B cell (primary cell): ENCODE results near the gene ACSM6. TPM values are rescaled to one million over a fixed set of nuclear protein-coding genes. Genes with fewer than 3 reads are reported as not detected.
"Not testable (repeated sequence)": the region's sequence is repeated elsewhere in the genome, so short reads cannot be mapped to it uniquely, and the experiment has no call there.

ENCODE experiments used
- ATAC-seq: fragments of 200-7000 bp; cut with Tn5 transposase; one replicate; pipeline ENCODE4 v1.10.0; 2021; ENCODE audit warnings: low read depth, mild to moderate bottlenecking, moderate number of reproducible peaks, moderate library complexity
- CTCF ChIA-PET: fragments of 350-600 bp; sonication (Branson Sonifier 250); formaldehyde crosslinking; loops from one replicate; lab custom pipeline; 2021; ENCODE audit warnings: antibody characterized with exemption, inconsistent platforms; lab: Charles Lee
- POLR2A ChIA-PET: fragments of 350-600 bp; sonication (Branson Sonifier 250); formaldehyde crosslinking; loops from one replicate; lab custom pipeline; 2021; ENCODE audit warnings: antibody characterized with exemption; lab: Charles Lee
- DNase-seq: peaks from one replicate; pipeline ENCODE4 v3.0.0; 2013
- H2AFZ ChIP-seq: 2 replicates; pipeline ENCODE4 v1.6.1; 2012; ENCODE audit warnings: mild to moderate bottlenecking, low read depth, low read length; ENCODE audit not compliant: insufficient read depth, poor library complexity, severe bottlenecking
- H3K27ac ChIP-seq, 2 donors: 1 replicate in 1 of 2; 2 replicates in 1 of 2; pipeline ENCODE4 v1.5.1; 2012 to 2013; ENCODE audit warnings: low read length in 2 of 2, mild to moderate bottlenecking in 2 of 2, moderate library complexity in 1 of 2
- H3K27me3 ChIP-seq, 4 experiments: fragments of 200-600 bp in 1 of 4; sonication (generic) in 1 of 4; replicated peaks in 1 of 4; 1 replicate in 2 of 4; 2 replicates in 2 of 4; pipeline versions ENCODE4 v1.6.1 to v1.7.0; 2013 to 2016; ENCODE audit warnings: low read length in 3 of 4, mild to moderate bottlenecking in 2 of 4, mixed read lengths in 1 of 4, moderate library complexity in 1 of 4; ENCODE audit not compliant: insufficient read depth in 4 of 4, control insufficient read depth in 3 of 4; ENCODE audit errors: control extremely low read depth in 1 of 4
- H3K36me3 ChIP-seq, 2 experiments: replicated peaks in 1 of 2; 1 replicate in 1 of 2; 2 replicates in 1 of 2; pipeline versions ENCODE4 v1.6.1 to v1.7.1; 2013; ENCODE audit warnings: low read length in 1 of 2; ENCODE audit not compliant: insufficient read depth in 2 of 2, control insufficient read depth in 1 of 2; ENCODE audit errors: control extremely low read depth in 1 of 2, extremely low read depth in 1 of 2
- H3K4me1 ChIP-seq, 2 donors: fragments of 200-600 bp in 1 of 2; sonication (generic) in 1 of 2; 1 replicate in 1 of 2; 2 replicates in 1 of 2; pipeline versions ENCODE4 v1.5.1 to v1.6.1; 2013 to 2017; ENCODE audit warnings: low read length in 2 of 2; ENCODE audit not compliant: control insufficient read depth in 2 of 2, insufficient read depth in 2 of 2
- H3K4me2 ChIP-seq: replicated peaks from 2 replicates; pipeline ENCODE3; 2012; ENCODE audit warnings: mild to moderate bottlenecking, low read depth, low read length; ENCODE audit not compliant: poor library complexity, severe bottlenecking
- H3K4me3 ChIP-seq, 5 experiments: fragments of 200-600 bp in 1 of 5; sonication (generic) in 1 of 5; 1 replicate in 3 of 5; 2 replicates in 2 of 5; pipeline versions ENCODE4 v1.5.1 to v1.7.0; 2011 to 2016; ENCODE audit warnings: low read length in 4 of 5, mild to moderate bottlenecking in 4 of 5, low read depth in 2 of 5, control low read depth in 1 of 5, moderate library complexity in 1 of 5; ENCODE audit not compliant: insufficient read depth in 1 of 5; ENCODE audit errors: control extremely low read depth in 1 of 5, extremely low read depth in 1 of 5
- H3K79me2 ChIP-seq: fragments of 200-600 bp; sonication (generic); one replicate; pipeline ENCODE4 v1.6.0; 2016; ENCODE audit warnings: low read length; ENCODE audit not compliant: control insufficient read depth, insufficient read depth
- H3K9ac ChIP-seq: fragments of 200-600 bp; sonication (generic); 2 replicates; pipeline ENCODE4 v1.6.1; 2017; ENCODE audit warnings: mild to moderate bottlenecking, low read length, moderate library complexity
- H3K9me3 ChIP-seq, 3 donors: one replicate each; pipeline versions ENCODE4 v1.6.1 to v1.7.1; 2013; ENCODE audit warnings: low read length in 2 of 3; ENCODE audit not compliant: control insufficient read depth in 2 of 3, insufficient read depth in 1 of 3; ENCODE audit errors: control extremely low read depth in 1 of 3
- H4K20me1 ChIP-seq: 2 replicates; pipeline ENCODE4 v1.6.0; 2012; ENCODE audit warnings: mild to moderate bottlenecking, low read length; ENCODE audit not compliant: insufficient read depth, control insufficient read depth, poor library complexity, severe bottlenecking
- H3K27ac Mint-ChIP-seq: one replicate; pipeline ENCODE4 v1.8.0; 2021; ENCODE audit warnings: mixed read lengths
- H3K27me3 Mint-ChIP-seq: one replicate; pipeline ENCODE4 v1.8.0; 2021; ENCODE audit warnings: mixed read lengths
- H3K4me1 Mint-ChIP-seq: one replicate; pipeline ENCODE4 v1.8.0; 2021; ENCODE audit warnings: mixed read lengths
- H3K4me3 Mint-ChIP-seq: one replicate; pipeline ENCODE4 v1.8.0; 2021; ENCODE audit warnings: mixed read lengths
- H3K9me3 Mint-ChIP-seq: one replicate; pipeline ENCODE4 v1.8.0; 2022; ENCODE audit warnings: mixed read lengths; ENCODE audit not compliant: insufficient read depth
- EZH2 ChIP-seq: IDR thresholded peaks from 2 replicates; pipeline ENCODE4 v1.6.1; 2012; ENCODE audit warnings: borderline replicate concordance, low read depth, mild to moderate bottlenecking, moderate library complexity, low read length; ENCODE audit not compliant: insufficient read depth, poor library complexity, severe bottlenecking
- WGBS: methylation state at CpG from one replicate; pipeline ENCODE4 v1.1.5; 2013; ENCODE audit warnings: missing lambda C conversion rate; ENCODE audit not compliant: insufficient coverage; 5-methylcytosine and 5-hydroxymethylcytosine counted together
- intact Hi-C: fragments of 100-400 bp; cut with micrococcal nuclease; formaldehyde crosslinking; loops from one replicate; pipeline ENCODE4 v1.10.0; 2022
- polyA plus RNA-seq: library from polyadenylated mRNA; depleted of rRNA; stranded (reverse); fragments of >200 nt; gene quantifications from 2 replicates; pipeline ENCODE4 v1.2.3, GENCODE V29; 2012
- total RNA-seq, 2 donors: library from RNA; stranded (reverse); fragments of 120-200 nt in 1 of 2; gene quantifications; 1 replicate in 1 of 2; 2 replicates in 1 of 2; pipeline versions ENCODE4 v1.2.3 to v1.2.4, GENCODE V29; 2013 to 2022
- TF ChIP-seq, protein P1 (sequence below): fragments of 200-600 bp; IDR thresholded peaks from one replicate; pipeline ENCODE4 v1.8.0; 2022; ENCODE audit warnings: antibody characterized with exemption, mild to moderate bottlenecking

ACSM6 gene
- total and polyA plus RNA-seq, 2 donors (not counting 1 experiment from before 2014, with no cell fraction given): not detected

DNA sequence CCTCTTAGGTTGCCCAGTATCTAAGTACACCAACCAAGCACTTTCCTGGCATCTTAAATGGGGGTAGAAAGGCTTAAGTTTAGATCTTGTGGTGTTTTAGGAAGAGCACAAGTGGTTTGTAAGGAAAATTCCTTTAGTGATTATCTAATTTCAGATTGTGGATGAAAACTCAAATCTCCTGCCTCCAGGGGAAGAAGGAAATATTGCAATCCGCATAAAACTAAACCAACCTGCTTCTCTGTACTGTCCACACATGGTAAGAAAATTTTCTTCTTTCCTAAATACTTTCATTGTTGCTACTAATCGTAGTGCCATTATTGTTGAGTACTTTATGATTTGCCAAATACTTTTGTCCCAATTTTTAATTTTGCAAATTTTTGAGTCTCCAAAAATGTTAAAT lies 31.1 kb downstream of the ACSM6 start:
- ChIA-PET POLR2A (no interaction called here), CTCF (no interaction called here)
- H3K9ac ChIP-seq: no peak overlapping the region
- H3K27ac ChIP-seq: no peak overlapping the region
- H3K36me3 ChIP-seq: no peaks in the 10 kb centered on the region
- no peaks in the 10 kb centered on the region for H3K9me3 Mint-ChIP-seq
- H3K4me1 ChIP-seq: peaks cover 1 to 2% of the 10 kb centered on the region in 2 donors
- no peaks in the 10 kb centered on the region for H3K79me2 ChIP-seq
- no peak for TF ChIP-seq EZH2
- TF ChIP-seq, protein P1, sequence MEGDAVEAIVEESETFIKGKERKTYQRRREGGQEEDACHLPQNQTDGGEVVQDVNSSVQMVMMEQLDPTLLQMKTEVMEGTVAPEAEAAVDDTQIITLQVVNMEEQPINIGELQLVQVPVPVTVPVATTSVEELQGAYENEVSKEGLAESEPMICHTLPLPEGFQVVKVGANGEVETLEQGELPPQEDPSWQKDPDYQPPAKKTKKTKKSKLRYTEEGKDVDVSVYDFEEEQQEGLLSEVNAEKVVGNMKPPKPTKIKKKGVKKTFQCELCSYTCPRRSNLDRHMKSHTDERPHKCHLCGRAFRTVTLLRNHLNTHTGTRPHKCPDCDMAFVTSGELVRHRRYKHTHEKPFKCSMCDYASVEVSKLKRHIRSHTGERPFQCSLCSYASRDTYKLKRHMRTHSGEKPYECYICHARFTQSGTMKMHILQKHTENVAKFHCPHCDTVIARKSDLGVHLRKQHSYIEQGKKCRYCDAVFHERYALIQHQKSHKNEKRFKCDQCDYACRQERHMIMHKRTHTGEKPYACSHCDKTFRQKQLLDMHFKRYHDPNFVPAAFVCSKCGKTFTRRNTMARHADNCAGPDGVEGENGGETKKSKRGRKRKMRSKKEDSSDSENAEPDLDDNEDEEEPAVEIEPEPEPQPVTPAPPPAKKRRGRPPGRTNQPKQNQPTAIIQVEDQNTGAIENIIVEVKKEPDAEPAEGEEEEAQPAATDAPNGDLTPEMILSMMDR: no peak
- H2AFZ ChIP-seq: no peak overlapping the region
- H3K4me2 ChIP-seq: no peak overlapping the region
- H3K27me3 ChIP-seq: no peaks in the 10 kb centered on the region
- no peaks in the 10 kb centered on the region for H3K9me3 ChIP-seq
- no CpG with 5 or more reads among the region's 2 CpGs for WGBS
- no peaks in the 10 kb centered on the region for H4K20me1 ChIP-seq
- H3K4me3 ChIP-seq: no peak overlapping the region
- H3K27ac Mint-ChIP-seq: no peak overlapping the region
- H3K27me3 Mint-ChIP-seq: no peaks in the 10 kb centered on the region
- no peak for DNase-seq
- intact Hi-C loops: no loop called here
- H3K4me3 Mint-ChIP-seq: no peak overlapping the region
- no peak for ATAC-seq
- peaks cover under 1% of the 10 kb centered on the region for H3K4me1 Mint-ChIP-seq

DNA sequence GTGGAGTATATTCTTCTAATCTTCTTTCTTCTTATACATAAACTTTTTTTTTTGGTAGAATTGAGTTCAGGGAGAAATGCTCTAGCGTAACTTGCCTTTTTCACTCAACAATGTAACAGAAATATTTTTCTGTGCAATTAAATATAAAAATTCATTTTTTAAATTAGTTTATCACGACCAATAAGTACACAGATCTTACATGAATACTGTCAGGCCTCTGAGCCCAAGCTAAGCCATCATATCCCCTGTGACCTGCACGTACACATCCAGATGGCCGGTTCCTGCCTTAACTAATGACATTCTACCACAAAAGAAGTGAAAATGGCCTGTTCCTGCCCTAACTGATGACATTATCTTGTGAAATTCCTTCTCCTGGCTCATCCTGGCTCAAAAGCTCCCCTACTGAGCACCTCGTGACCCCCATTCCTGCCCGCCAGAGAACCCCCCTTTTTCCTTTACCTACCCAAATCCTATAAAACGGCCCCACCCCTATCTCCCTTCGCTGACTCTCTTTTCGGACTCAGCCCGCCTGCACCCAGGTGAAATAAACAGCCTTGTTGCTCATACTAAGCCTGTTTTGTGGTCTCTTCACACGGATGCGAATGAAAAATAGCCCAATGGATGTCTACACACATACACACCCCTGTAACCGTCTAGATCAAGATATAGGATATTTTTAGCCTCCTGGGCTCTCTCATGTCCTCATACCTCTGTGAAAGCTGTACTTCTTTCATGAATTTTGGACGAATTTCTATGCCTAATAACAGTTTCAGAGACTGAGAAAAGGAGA lies 35.1 kb downstream of the ACSM6 start:
- H3K9ac ChIP-seq, POLR2A ChIA-PET, H4K20me1 ChIP-seq, H3K9me3 Mint-ChIP-seq, DNase-seq, H3K27ac Mint-ChIP-seq, H3K79me2 ChIP-seq, H3K4me2 ChIP-seq, H2AFZ ChIP-seq, H3K27me3 Mint-ChIP-seq, ATAC-seq, H3K9me3 ChIP-seq, H3K27me3 ChIP-seq, H3K4me3 ChIP-seq, intact Hi-C loops, H3K27ac ChIP-seq, H3K4me3 Mint-ChIP-seq: not testable (repeated sequence)
- peaks cover 6 to 15% of the 10 kb centered on the region in 2 donors for H3K4me1 ChIP-seq
- 95% methylated on average over 3 of the region's 14 CpGs for WGBS
- CTCF ChIA-PET: interaction anchor here (0.8 to 1.8 kb wide), 2 partner anchors 41 to 134 kb away, joined by 3 to 6 read pairs; no protein-coding TSS in a partner anchor
- H3K36me3 ChIP-seq: peaks cover 1 to 15% of the 10 kb centered on the region in 2 experiments
- peaks cover 13% of the 10 kb centered on the region for H3K4me1 Mint-ChIP-seq
